ENCODE measurements around the gene PCDHGA3. TPM values are rescaled to one million over a fixed set of nuclear protein-coding genes. Genes with fewer than 3 reads are reported as not detected.

The PCDHGA3 gene
- total and polyA plus RNA-seq, 9 of the 15 experiments (the other 6 are each of a cell fraction or from before 2014, with no cell fraction given) = 0.13 to 0.28 (median 0.18) TPM; not detected in 2

GRCh38 chr5:141320225-141321169 is 23.1 kb upstream of the PCDHGA3 start, which contains the start of gene TAF7 (continued):
- TF ChIP-seq, protein P1, sequence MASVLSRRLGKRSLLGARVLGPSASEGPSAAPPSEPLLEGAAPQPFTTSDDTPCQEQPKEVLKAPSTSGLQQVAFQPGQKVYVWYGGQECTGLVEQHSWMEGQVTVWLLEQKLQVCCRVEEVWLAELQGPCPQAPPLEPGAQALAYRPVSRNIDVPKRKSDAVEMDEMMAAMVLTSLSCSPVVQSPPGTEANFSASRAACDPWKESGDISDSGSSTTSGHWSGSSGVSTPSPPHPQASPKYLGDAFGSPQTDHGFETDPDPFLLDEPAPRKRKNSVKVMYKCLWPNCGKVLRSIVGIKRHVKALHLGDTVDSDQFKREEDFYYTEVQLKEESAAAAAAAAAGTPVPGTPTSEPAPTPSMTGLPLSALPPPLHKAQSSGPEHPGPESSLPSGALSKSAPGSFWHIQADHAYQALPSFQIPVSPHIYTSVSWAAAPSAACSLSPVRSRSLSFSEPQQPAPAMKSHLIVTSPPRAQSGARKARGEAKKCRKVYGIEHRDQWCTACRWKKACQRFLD (CRISPR knock-in tag; IDR thresholded peaks at IDR 0.05) = peak; percentile 73; the same call in 1 of the 2 replicates
- TF ChIP-seq NUFIP1 (IDR thresholded peaks at IDR 0.05; ENCODE audit: partially characterized antibody) (no peak), NFIC (IDR thresholded peaks at IDR 0.05) (peak; percentile 14; the same call in 1 of the 2 replicates), NEUROD1 (IDR thresholded peaks at IDR 0.05; ENCODE audit: borderline replicate concordance, low read depth, low read length, partially characterized antibody) (no peak), SUPT5H (IDR thresholded peaks at IDR 0.05) (peak; percentile 98), POLR2B (IDR thresholded peaks at IDR 0.05; ENCODE audit: low read depth, partially characterized antibody) (peak; percentile 96), PHF21A (IDR thresholded peaks at IDR 0.05; ENCODE audit: borderline replicate concordance, low read depth) (no peak), VEZF1 (CRISPR knock-in tag; IDR thresholded peaks at IDR 0.05) (peak; percentile 49; the same call in 1 of the 2 replicates), ARID2 (IDR thresholded peaks at IDR 0.05) (peak; percentile 84), NR2C2 (CRISPR knock-in tag; IDR thresholded peaks at IDR 0.05) (peak; percentile 38; the same call in 1 of the 2 replicates), NR2C2 (tag; IDR thresholded peaks at IDR 0.05) (peak; percentile 85), GABPA (tag; conservative IDR thresholded peaks at IDR 0.05; ENCODE audit: low read depth) (peak; percentile 95), HNRNPUL1 (IDR thresholded peaks at IDR 0.05; ENCODE audit: low read length) (no peak), HNRNPH1 (optimal IDR thresholded peaks at IDR 0.05; ENCODE audit: low read depth, low read length) (no peak), MTA1 (IDR thresholded peaks at IDR 0.05; ENCODE audit: borderline replicate concordance) (no peak), NR0B1 (IDR thresholded peaks at IDR 0.05; ENCODE audit: partially characterized antibody) (no peak), ZNF224 (CRISPR knock-in tag; IDR thresholded peaks at IDR 0.05) (0 out of 2 replicates have a peak, but pooled peaks have one; percentile 33), SMC3 (conservative IDR thresholded peaks at IDR 0.05; ENCODE audit: insufficient read depth, low read depth, low read length) (no peak)
- TF ChIP-seq, protein P2, sequence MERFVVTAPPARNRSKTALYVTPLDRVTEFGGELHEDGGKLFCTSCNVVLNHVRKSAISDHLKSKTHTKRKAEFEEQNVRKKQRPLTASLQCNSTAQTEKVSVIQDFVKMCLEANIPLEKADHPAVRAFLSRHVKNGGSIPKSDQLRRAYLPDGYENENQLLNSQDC (CRISPR knock-in tag; IDR thresholded peaks at IDR 0.05) = no peak
- TF ChIP-seq, protein P3, sequence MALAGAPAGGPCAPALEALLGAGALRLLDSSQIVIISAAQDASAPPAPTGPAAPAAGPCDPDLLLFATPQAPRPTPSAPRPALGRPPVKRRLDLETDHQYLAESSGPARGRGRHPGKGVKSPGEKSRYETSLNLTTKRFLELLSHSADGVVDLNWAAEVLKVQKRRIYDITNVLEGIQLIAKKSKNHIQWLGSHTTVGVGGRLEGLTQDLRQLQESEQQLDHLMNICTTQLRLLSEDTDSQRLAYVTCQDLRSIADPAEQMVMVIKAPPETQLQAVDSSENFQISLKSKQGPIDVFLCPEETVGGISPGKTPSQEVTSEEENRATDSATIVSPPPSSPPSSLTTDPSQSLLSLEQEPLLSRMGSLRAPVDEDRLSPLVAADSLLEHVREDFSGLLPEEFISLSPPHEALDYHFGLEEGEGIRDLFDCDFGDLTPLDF (CRISPR knock-in tag; IDR thresholded peaks at IDR 0.05) = peak; percentile 47; the same call in 1 of the 2 replicates
